BJ (cell line): ENCODE results near the gene DNAH8. TPM values are rescaled to one million over a fixed set of nuclear protein-coding genes. Genes with fewer than 3 reads are reported as not detected.

Source experiments
- CTCF ChIA-PET: fragments of 350-600 bp; formaldehyde crosslinking; extraction: SDS; loops from one replicate; lab custom pipeline; 2021; ENCODE audit warnings: antibody characterized with exemption, inconsistent platforms; lab: Yijun Ruan, JAX
- POLR2A ChIA-PET: fragments of 300-600 bp; sonication (Branson Sonifier 250); formaldehyde crosslinking; extraction: SDS; loops from one replicate; lab custom pipeline; 2021; ENCODE audit warnings: antibody characterized with exemption; lab: Charles Lee
- DNase-seq: peaks from one replicate; pipeline ENCODE4 v3.0.0-alpha.2; 2011; ENCODE audit warnings: low read depth
- H3K27me3 ChIP-seq: 2 replicates; pipeline ENCODE4 v1.6.0; 2011; ENCODE audit warnings: low read length; ENCODE audit not compliant: control insufficient read depth, insufficient read depth
- H3K36me3 ChIP-seq: 2 replicates; pipeline ENCODE4 v1.5.1; 2011; ENCODE audit warnings: low read length; ENCODE audit not compliant: control insufficient read depth, insufficient read depth
- H3K4me3 ChIP-seq: 2 replicates; pipeline ENCODE4 v1.5.1; 2011; ENCODE audit warnings: low read depth, mild to moderate bottlenecking, control low read depth, low read length
- polyA plus RNA-seq: library from polyadenylated mRNA; depleted of rRNA; stranded (reverse); fragments of >200 nt; gene quantifications from 2 replicates; pipeline ENCODE4 v1.2.3, GENCODE V29; 2011
- TF ChIP-seq, protein P1 (sequence below): IDR thresholded peaks from 2 replicates; pipeline ENCODE4 v1.5.1; 2011; ENCODE audit warnings: low read depth, mild to moderate bottlenecking, control low read depth, inconsistent platforms, low read length, moderate library complexity; ENCODE audit not compliant: insufficient read depth

The DNAH8 gene
- polyA plus RNA-seq, 1 experiment, result not detected

DNA sequence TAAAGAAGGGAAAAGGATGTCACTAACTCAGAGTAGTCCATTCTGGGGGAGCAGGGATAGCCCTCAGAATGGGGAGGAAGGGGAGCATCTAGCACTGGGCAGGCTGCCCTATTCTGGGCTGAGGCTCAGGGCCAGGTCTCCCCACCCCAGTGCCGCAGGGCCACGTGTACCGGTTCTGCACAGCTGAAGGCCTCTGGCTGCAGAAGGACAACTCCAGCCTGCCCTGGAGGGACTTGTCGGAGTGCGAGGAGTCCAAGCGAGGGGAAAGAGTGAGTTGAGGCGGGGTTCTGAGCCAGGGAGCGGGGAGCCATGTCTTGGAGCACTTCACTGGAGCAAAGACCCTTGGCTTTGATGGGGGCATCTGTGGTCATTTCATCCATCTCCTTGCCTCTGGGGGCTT is 350.4 kb downstream of the DNAH8 start:
- DNase-seq, result no peak
- peaks cover 1% of the 10 kb centered on the region; the same call in 1 of the 2 replicates for H3K27me3 ChIP-seq
- CTCF ChIA-PET, result no interaction called here
- POLR2A ChIA-PET, result no interaction called here
- TF ChIP-seq, protein P1, sequence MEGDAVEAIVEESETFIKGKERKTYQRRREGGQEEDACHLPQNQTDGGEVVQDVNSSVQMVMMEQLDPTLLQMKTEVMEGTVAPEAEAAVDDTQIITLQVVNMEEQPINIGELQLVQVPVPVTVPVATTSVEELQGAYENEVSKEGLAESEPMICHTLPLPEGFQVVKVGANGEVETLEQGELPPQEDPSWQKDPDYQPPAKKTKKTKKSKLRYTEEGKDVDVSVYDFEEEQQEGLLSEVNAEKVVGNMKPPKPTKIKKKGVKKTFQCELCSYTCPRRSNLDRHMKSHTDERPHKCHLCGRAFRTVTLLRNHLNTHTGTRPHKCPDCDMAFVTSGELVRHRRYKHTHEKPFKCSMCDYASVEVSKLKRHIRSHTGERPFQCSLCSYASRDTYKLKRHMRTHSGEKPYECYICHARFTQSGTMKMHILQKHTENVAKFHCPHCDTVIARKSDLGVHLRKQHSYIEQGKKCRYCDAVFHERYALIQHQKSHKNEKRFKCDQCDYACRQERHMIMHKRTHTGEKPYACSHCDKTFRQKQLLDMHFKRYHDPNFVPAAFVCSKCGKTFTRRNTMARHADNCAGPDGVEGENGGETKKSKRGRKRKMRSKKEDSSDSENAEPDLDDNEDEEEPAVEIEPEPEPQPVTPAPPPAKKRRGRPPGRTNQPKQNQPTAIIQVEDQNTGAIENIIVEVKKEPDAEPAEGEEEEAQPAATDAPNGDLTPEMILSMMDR, result no peak
- no peaks in the 10 kb centered on the region for H3K36me3 ChIP-seq
- H3K4me3 ChIP-seq, result no peak overlapping the region

DNA sequence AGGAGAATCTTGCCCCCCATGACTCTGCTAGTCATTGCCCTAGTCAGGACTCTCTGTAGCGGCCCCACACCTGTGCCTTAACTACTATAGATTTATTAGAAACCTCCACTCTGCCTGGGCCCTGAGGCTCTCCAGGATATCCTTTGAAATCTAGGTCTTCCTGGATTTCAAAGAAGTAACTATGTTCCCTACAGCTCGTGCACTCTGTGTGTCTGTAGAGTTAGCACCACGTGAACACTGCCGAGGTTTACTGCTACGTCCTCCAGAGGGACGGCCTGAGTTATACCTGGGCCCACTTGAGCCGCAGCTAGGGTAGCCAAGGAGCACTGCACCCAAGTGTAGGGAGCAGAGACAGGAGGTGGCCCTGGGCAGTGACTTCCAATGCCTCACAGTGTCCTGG is 353.3 kb downstream of the DNAH8 start:
- no peak for DNase-seq
- ChIA-PET CTCF (no interaction called here), POLR2A (no interaction called here)
- Histone ChIP-seq H3K27me3 (no peaks in the 10 kb centered on the region), H3K36me3 (no peaks in the 10 kb centered on the region), H3K4me3 (no peak overlapping the region)
- TF ChIP-seq, protein P1, result no peak

DNA sequence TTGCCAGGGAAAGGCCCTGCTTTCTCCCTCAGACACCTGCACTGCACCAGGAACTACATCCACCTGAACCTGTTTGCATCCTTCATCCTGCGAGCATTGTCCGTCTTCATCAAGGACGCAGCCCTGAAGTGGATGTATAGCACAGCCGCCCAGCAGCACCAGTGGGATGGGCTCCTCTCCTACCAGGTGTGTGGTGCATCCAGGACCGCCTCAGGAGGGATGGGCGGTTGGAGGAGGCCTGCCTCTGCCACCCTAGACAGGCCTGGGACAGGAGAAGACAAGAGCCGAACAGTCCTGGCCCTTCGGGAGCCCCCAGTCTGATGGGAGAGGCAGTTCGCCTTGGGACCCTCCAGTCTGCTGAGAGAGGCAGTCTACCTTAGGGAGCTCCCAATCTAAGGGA is 357.7 kb downstream of the DNAH8 start:
- DNase-seq, result no peak
- ChIA-PET CTCF (no interaction called here), POLR2A (no interaction called here)
- no peaks in the 10 kb centered on the region for H3K27me3 ChIP-seq
- H3K36me3 ChIP-seq, result no peaks in the 10 kb centered on the region
- no peak overlapping the region for H3K4me3 ChIP-seq
- TF ChIP-seq, protein P1, result no peak

DNA sequence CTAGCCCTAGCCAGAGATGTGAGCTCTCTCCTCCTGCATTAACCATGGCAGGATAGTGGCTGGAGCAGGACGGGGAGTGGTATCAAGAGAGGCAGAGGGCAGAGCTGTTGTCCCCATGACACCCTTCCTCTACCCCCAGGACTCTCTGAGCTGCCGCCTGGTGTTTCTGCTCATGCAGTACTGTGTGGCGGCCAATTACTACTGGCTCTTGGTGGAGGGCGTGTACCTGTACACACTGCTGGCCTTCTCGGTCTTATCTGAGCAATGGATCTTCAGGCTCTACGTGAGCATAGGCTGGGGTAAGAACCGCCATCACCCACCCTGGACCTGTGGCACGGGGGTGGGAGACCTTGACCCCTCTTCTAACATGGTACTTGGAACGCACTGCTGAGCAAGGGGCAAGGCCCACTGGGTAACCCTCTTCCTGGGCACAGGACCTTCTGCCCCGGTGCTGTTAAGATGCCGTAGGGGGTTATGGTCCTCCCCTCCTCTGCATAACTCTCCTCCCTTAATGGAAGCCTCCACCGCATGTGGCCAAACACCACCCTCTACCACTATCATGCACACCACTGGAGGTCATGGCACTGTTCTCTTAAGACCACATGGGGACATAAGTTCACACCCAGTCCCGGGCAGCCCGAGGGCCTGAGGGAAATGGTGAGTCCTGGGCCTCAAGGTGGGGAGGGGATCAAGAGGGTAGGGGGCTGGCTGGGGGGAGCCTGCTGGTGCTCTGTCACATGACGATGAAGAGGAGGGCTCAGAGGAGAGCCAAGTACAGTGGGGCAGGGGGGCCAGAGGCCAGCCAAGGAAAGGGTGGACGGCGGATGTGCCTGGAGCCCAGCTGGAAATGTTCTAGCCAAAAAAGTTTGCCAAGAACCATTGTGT is 358.6 kb downstream of the DNAH8 start:
- TF ChIP-seq, protein P1, result no peak
- ChIA-PET POLR2A (no interaction called here), CTCF (no interaction called here)
- Histone ChIP-seq H3K36me3 (no peaks in the 10 kb centered on the region), H3K4me3 (no peak overlapping the region), H3K27me3 (peaks cover 1% of the 10 kb centered on the region; the same call in 1 of the 2 replicates)
- no peak for DNase-seq

DNA sequence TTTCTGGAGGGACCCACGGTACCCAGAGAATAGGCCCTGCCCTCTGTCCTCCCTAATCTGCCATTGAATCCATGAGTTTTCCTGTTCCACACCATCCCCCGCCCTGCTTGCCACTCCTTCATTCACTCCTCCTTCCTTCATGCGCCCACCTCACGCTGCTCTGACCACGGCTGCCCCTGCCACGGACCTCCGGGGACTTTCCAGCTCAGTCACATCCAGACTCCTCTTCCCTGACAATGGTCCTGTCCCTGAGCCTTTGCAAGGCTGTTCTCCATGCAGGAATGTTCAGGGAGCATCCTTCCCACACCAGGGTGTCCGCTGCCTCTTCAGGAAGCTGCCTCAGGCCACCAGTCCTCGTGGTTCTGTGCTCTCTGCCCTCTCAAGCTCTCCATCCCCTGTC is 359.4 kb downstream of the DNAH8 start:
- ChIA-PET CTCF (no interaction called here), POLR2A (no interaction called here)
- H3K27me3 ChIP-seq, result peaks cover 1% of the 10 kb centered on the region; the same call in 1 of the 2 replicates
- no peak for DNase-seq
- TF ChIP-seq, protein P1, result no peak
- H3K4me3 ChIP-seq, result no peak overlapping the region
- no peaks in the 10 kb centered on the region for H3K36me3 ChIP-seq
